BLaER1 (cell line): ENCODE data around the gene ADCY5.

Source experiments
- H3K27ac ChIP-seq: shearing (Covaris generic); formaldehyde crosslinking; 2 replicates; pipeline ENCODE4 v1.8.1; 2022
- H3K27me3 ChIP-seq: shearing (Covaris generic); formaldehyde crosslinking; 2 replicates; pipeline ENCODE4 v1.8.1; 2022
- H3K36me3 ChIP-seq: shearing (Covaris generic); formaldehyde crosslinking; 2 replicates; pipeline ENCODE4 v1.8.1; 2022
- H3K4me1 ChIP-seq: shearing (Covaris generic); formaldehyde crosslinking; 2 replicates; pipeline ENCODE4 v1.8.1; 2022
- H3K4me2 ChIP-seq: shearing (Covaris generic); formaldehyde crosslinking; 2 replicates; pipeline ENCODE4 v1.8.1; 2022
- H3K4me3 ChIP-seq: shearing (Covaris generic); formaldehyde crosslinking; 2 replicates; pipeline ENCODE4 v1.8.1; 2022
- H3K9ac ChIP-seq: shearing (Covaris generic); formaldehyde crosslinking; 2 replicates; pipeline ENCODE4 v1.8.1; 2022
- H3K9me3 ChIP-seq: shearing (Covaris generic); formaldehyde crosslinking; 2 replicates; pipeline ENCODE4 v1.8.1; 2022
- H4K20me1 ChIP-seq: shearing (Covaris generic); formaldehyde crosslinking; 2 replicates; pipeline ENCODE4 v1.8.1; 2022
- Cebpa-rat ChIP-seq: shearing (Covaris generic); IDR thresholded peaks from 2 replicates; pipeline ENCODE4 v1.8.1; 2022

The ADCY5 gene

GRCh38 chr3:123287051-123287961 lies 161.6 kb downstream of the ADCY5 start:
- no peak for TF ChIP-seq Cebpa-rat
- peak overlapping the region; percentile 48 for H3K4me2 ChIP-seq

GRCh38 chr3:123286308-123287023 lies 162.4 kb downstream of the ADCY5 start:
- Histone ChIP-seq H3K4me2 (0 out of 2 replicates have a peak overlapping the region, but pooled peaks have one; percentile 12), H3K4me3 (no peak overlapping the region), H3K4me1 (peaks cover 30% of the 10 kb centered on the region), H3K9ac (no peak overlapping the region), H3K27me3 (no peaks in the 10 kb centered on the region), H4K20me1 (peaks cover 14% of the 10 kb centered on the region; the same call in 1 of the 2 replicates), H3K9me3 (no peaks in the 10 kb centered on the region), H3K36me3 (peaks cover 5% of the 10 kb centered on the region; the same call in 1 of the 2 replicates), H3K27ac (no peak overlapping the region)
- no peak for TF ChIP-seq Cebpa-rat

More at GRCh38 chr3:123287051-123287961, 161.6 kb downstream of the ADCY5 start:
- H3K9ac ChIP-seq, result no peak overlapping the region
- H3K27me3 ChIP-seq, result no peaks in the 10 kb centered on the region
- no peak overlapping the region for H3K27ac ChIP-seq
- no peak overlapping the region for H3K4me3 ChIP-seq
- H3K36me3 ChIP-seq, result peaks cover 5% of the 10 kb centered on the region; the same call in 1 of the 2 replicates
- H4K20me1 ChIP-seq, result peaks cover 14% of the 10 kb centered on the region; the same call in 1 of the 2 replicates
- no peaks in the 10 kb centered on the region for H3K9me3 ChIP-seq
- H3K4me1 ChIP-seq, result peaks cover 38% of the 10 kb centered on the region

- Histone ChIP-seq H3K4me3 (no peak overlapping the region), H3K27me3 (no peaks in the 10 kb centered on the region), H3K27ac (no peak overlapping the region), H4K20me1 (peaks cover 14% of the 10 kb centered on the region; the same call in 1 of the 2 replicates), H3K9ac (no peak overlapping the region), H3K9me3 (no peaks in the 10 kb centered on the region), H3K4me1 (peaks cover 29% of the 10 kb centered on the region), H3K4me2 (0 out of 2 replicates have a peak overlapping the region, but pooled peaks have one; percentile 12), H3K36me3 (peaks cover 5% of the 10 kb centered on the region; the same call in 1 of the 2 replicates)
- TF ChIP-seq Cebpa-rat, result no peak
These were observed 163.0 kb downstream of the ADCY5 start for GRCh38 chr3:123285931-123286307.

GRCh38 chr3:123285479-123285878 lies 163.4 kb downstream of the ADCY5 start:
- no peaks in the 10 kb centered on the region for H3K27me3 ChIP-seq
- H3K4me2 ChIP-seq, result no peak overlapping the region
- no peaks in the 10 kb centered on the region for H3K9me3 ChIP-seq
- H4K20me1 ChIP-seq, result peaks cover 14% of the 10 kb centered on the region; the same call in 1 of the 2 replicates
- H3K4me1 ChIP-seq, result peaks cover 29% of the 10 kb centered on the region
- H3K9ac ChIP-seq, result no peak overlapping the region
- H3K27ac ChIP-seq, result no peak overlapping the region
- TF ChIP-seq Cebpa-rat, result no peak
- H3K36me3 ChIP-seq, result peaks cover 1% of the 10 kb centered on the region; the same call in 1 of the 2 replicates
- H3K4me3 ChIP-seq, result no peak overlapping the region

- Histone ChIP-seq H3K4me1 (peaks cover 29% of the 10 kb centered on the region), H3K36me3 (no peaks in the 10 kb centered on the region; the same call in 1 of the 2 replicates), H3K9me3 (no peaks in the 10 kb centered on the region), H4K20me1 (peaks cover 14% of the 10 kb centered on the region; the same call in 1 of the 2 replicates), H3K27me3 (no peaks in the 10 kb centered on the region), H3K27ac (no peak overlapping the region), H3K9ac (no peak overlapping the region), H3K4me2 (no peak overlapping the region), H3K4me3 (no peak overlapping the region)
- no peak for TF ChIP-seq Cebpa-rat
These were observed 163.8 kb downstream of the ADCY5 start for GRCh38 chr3:123285066-123285465.

- Histone ChIP-seq H3K4me2 (no peak overlapping the region), H3K4me1 (peaks cover 29% of the 10 kb centered on the region), H4K20me1 (peaks cover 14% of the 10 kb centered on the region; the same call in 1 of the 2 replicates), H3K9ac (no peak overlapping the region), H3K27ac (no peak overlapping the region), H3K9me3 (no peaks in the 10 kb centered on the region), H3K4me3 (no peak overlapping the region), H3K27me3 (no peaks in the 10 kb centered on the region), H3K36me3 (no peaks in the 10 kb centered on the region; the same call in 1 of the 2 replicates)
- no peak for TF ChIP-seq Cebpa-rat
These were observed 164.4 kb downstream of the ADCY5 start for GRCh38 chr3:123284399-123285010.

GRCh38 chr3:123283657-123284398 lies 165.1 kb downstream of the ADCY5 start:
- Histone ChIP-seq H3K9ac (no peak overlapping the region), H3K9me3 (no peaks in the 10 kb centered on the region), H3K4me3 (no peak overlapping the region), H3K27ac (no peak overlapping the region), H4K20me1 (peaks cover 14% of the 10 kb centered on the region; the same call in 1 of the 2 replicates), H3K27me3 (no peaks in the 10 kb centered on the region), H3K4me2 (no peak overlapping the region), H3K4me1 (peaks cover 29% of the 10 kb centered on the region), H3K36me3 (no peaks in the 10 kb centered on the region)
- TF ChIP-seq Cebpa-rat, result no peak

- H3K9me3 ChIP-seq, result no peaks in the 10 kb centered on the region
- no peak overlapping the region for H3K27ac ChIP-seq
- no peak overlapping the region for H3K4me3 ChIP-seq
- peaks cover 14% of the 10 kb centered on the region; the same call in 1 of the 2 replicates for H4K20me1 ChIP-seq
- no peak overlapping the region for H3K9ac ChIP-seq
- H3K4me1 ChIP-seq, result peaks cover 24% of the 10 kb centered on the region
- no peaks in the 10 kb centered on the region for H3K27me3 ChIP-seq
- no peak for TF ChIP-seq Cebpa-rat
- no peak overlapping the region for H3K4me2 ChIP-seq
- H3K36me3 ChIP-seq, result no peaks in the 10 kb centered on the region
These were observed 165.8 kb downstream of the ADCY5 start for GRCh38 chr3:123283074-123283473.

GRCh38 chr3:123282461-123282860 lies 166.4 kb downstream of the ADCY5 start:
- H3K36me3 ChIP-seq, result no peaks in the 10 kb centered on the region
- H4K20me1 ChIP-seq, result peaks cover 14% of the 10 kb centered on the region; the same call in 1 of the 2 replicates
- no peak overlapping the region for H3K4me3 ChIP-seq
- H3K4me1 ChIP-seq, result peaks cover 18% of the 10 kb centered on the region
- H3K27me3 ChIP-seq, result no peaks in the 10 kb centered on the region
- H3K4me2 ChIP-seq, result no peak overlapping the region
- no peak overlapping the region for H3K27ac ChIP-seq
- no peak overlapping the region for H3K9ac ChIP-seq
- H3K9me3 ChIP-seq, result no peaks in the 10 kb centered on the region
- TF ChIP-seq Cebpa-rat, result no peak
